H9 (cell line): ENCODE measurements around the gene MAD1L1. TPM values are rescaled to one million over a fixed set of nuclear protein-coding genes. Genes with fewer than 3 reads are reported as not detected.

Experiments used
- DNase-seq: peaks from one replicate; pipeline ENCODE4 v3.0.0-alpha.2; 2017
- H2AFZ ChIP-seq: one replicate; pipeline ENCODE4 v1.6.1; 2013; ENCODE audit warnings: mild to moderate bottlenecking, low read length, control low read depth, moderate library complexity
- H2AK5ac ChIP-seq: 2 replicates; pipeline ENCODE4 v1.6.1; 2013; ENCODE audit warnings: low read length, control low read depth, mixed read lengths; ENCODE audit not compliant: insufficient read length
- H2BK120ac ChIP-seq: one replicate; pipeline ENCODE4 v1.6.1; 2013; ENCODE audit warnings: low read depth, mild to moderate bottlenecking, low read length, control low read depth, inconsistent platforms; ENCODE audit not compliant: poor library complexity, severe bottlenecking
- H2BK12ac ChIP-seq: 2 replicates; pipeline ENCODE4 v1.6.1; 2013; ENCODE audit warnings: low read length, control low read depth, mixed read lengths, low read depth; ENCODE audit not compliant: insufficient read length
- H2BK15ac ChIP-seq: 2 replicates; pipeline ENCODE4 v1.6.1; 2013; ENCODE audit warnings: low read depth, low read length, control low read depth
- H2BK20ac ChIP-seq: one replicate; pipeline ENCODE4 v1.6.1; 2013; ENCODE audit warnings: low read depth, mild to moderate bottlenecking, low read length, control low read depth, inconsistent platforms; ENCODE audit not compliant: poor library complexity, severe bottlenecking
- H2BK5ac ChIP-seq: 2 replicates; pipeline ENCODE4 v1.6.1; 2013; ENCODE audit warnings: low read length, control low read depth, mixed read lengths; ENCODE audit not compliant: insufficient read length
- H3K14ac ChIP-seq: 2 replicates; pipeline ENCODE4 v1.6.1; 2013; ENCODE audit warnings: low read length, control low read depth; ENCODE audit not compliant: insufficient read depth
- H3K18ac ChIP-seq: 2 replicates; pipeline ENCODE4 v1.6.1; 2013; ENCODE audit warnings: low read depth, mild to moderate bottlenecking, mixed read lengths, low read length, control low read depth; ENCODE audit not compliant: insufficient read length
- H3K23ac ChIP-seq: 2 replicates; pipeline ENCODE4 v1.6.1; 2013; ENCODE audit warnings: low read length, control low read depth, mixed read lengths, low read depth; ENCODE audit not compliant: insufficient read length
- H3K23me2 ChIP-seq: 2 replicates; pipeline ENCODE4 v1.6.1; 2013; ENCODE audit warnings: low read depth, mild to moderate bottlenecking, mixed read lengths, low read length, control low read depth; ENCODE audit not compliant: insufficient read length, poor library complexity, severe bottlenecking
- H3K27ac ChIP-seq: 2 replicates; pipeline ENCODE4 v1.5.1; 2013; ENCODE audit warnings: low read length, control low read depth, mixed read lengths, low read depth; ENCODE audit not compliant: insufficient read length
- H3K27me3 ChIP-seq: 2 replicates; pipeline ENCODE4 v1.6.1; 2013; ENCODE audit warnings: low read length, control low read depth, inconsistent platforms; ENCODE audit not compliant: insufficient read depth
- H3K4ac ChIP-seq: 2 replicates; pipeline ENCODE4 v1.6.1; 2013; ENCODE audit warnings: low read depth, mild to moderate bottlenecking, control low read depth, inconsistent platforms, low read length, moderate library complexity
- H3K4me1 ChIP-seq: 2 replicates; pipeline ENCODE4 v1.6.1; 2013; ENCODE audit warnings: low read length, control low read depth, inconsistent platforms; ENCODE audit not compliant: insufficient read depth
- H3K4me2 ChIP-seq: 2 replicates; pipeline ENCODE4 v1.6.1; 2013; ENCODE audit warnings: low read length, control low read depth, mixed read lengths; ENCODE audit not compliant: insufficient read length, insufficient read depth
- H3K56ac ChIP-seq: 2 replicates; pipeline ENCODE4 v1.6.1; 2013; ENCODE audit warnings: low read depth, mild to moderate bottlenecking, mixed read lengths, low read length, control low read depth; ENCODE audit not compliant: insufficient read length
- H3K79me1 ChIP-seq: 2 replicates; pipeline ENCODE4 v1.6.1; 2013; ENCODE audit warnings: low read depth, mild to moderate bottlenecking, moderate library complexity, low read length, control low read depth, inconsistent platforms; ENCODE audit not compliant: insufficient read depth, poor library complexity, severe bottlenecking
- H3K79me2 ChIP-seq: 2 replicates; pipeline ENCODE4 v1.6.1; 2013; ENCODE audit warnings: low read length, control low read depth, inconsistent platforms; ENCODE audit not compliant: insufficient read depth
- H3K9ac ChIP-seq: 2 replicates; pipeline ENCODE4 v1.6.1; 2013; ENCODE audit warnings: low read length, control low read depth, mixed read lengths; ENCODE audit not compliant: insufficient read length; ENCODE audit errors: extremely low read depth
- H3K9me3 ChIP-seq: one replicate; pipeline ENCODE4 v1.6.1; 2013; ENCODE audit warnings: low read depth, low read length, inconsistent platforms; ENCODE audit not compliant: control insufficient read depth
- H3T11ph ChIP-seq: one replicate; pipeline ENCODE4 v1.6.1; 2013; ENCODE audit warnings: mild to moderate bottlenecking, low read length, control low read depth, inconsistent platforms
- H4K20me1 ChIP-seq: one replicate; pipeline ENCODE4 v1.6.1; 2013; ENCODE audit not compliant: control insufficient read depth, insufficient read length, insufficient read depth
- H4K5ac ChIP-seq: 2 replicates; pipeline ENCODE4 v1.6.1; 2013; ENCODE audit warnings: low read depth, mild to moderate bottlenecking, mixed read lengths, low read length, control low read depth; ENCODE audit not compliant: insufficient read length
- H4K8ac ChIP-seq: replicated peaks from 2 replicates; pipeline ENCODE4 v1.6.1; 2013; ENCODE audit warnings: low read length, control low read depth, mixed read lengths, low read depth; ENCODE audit not compliant: insufficient read length
- H4K91ac ChIP-seq: 2 replicates; pipeline ENCODE4 v1.6.1; 2013; ENCODE audit warnings: low read depth, mild to moderate bottlenecking, moderate library complexity, mixed read lengths, low read length, control low read depth; ENCODE audit not compliant: insufficient read length
- H3K27ac Mint-ChIP-seq, 3 experiments: 2 replicates in 2 of 3; 3 replicates in 1 of 3; pipeline ENCODE4 v1.8.0; 2020 to 2021; ENCODE audit warnings: mixed read lengths in 3 of 3, mild to moderate bottlenecking in 1 of 3, moderate library complexity in 1 of 3
- H3K27me3 Mint-ChIP-seq: 2 replicates; pipeline ENCODE4 v1.8.0; 2021; ENCODE audit warnings: low read depth, mild to moderate bottlenecking, moderate library complexity, mixed read lengths
- H3K36me3 Mint-ChIP-seq, 3 experiments: 2 replicates in 2 of 3; 3 replicates in 1 of 3; pipeline ENCODE4 v1.8.0; 2020 to 2021; ENCODE audit warnings: low read depth in 3 of 3, mixed read lengths in 3 of 3; ENCODE audit not compliant: insufficient read depth in 1 of 3
- H3K4me1 Mint-ChIP-seq, 2 experiments: 2 replicates each; pipeline ENCODE4 v1.8.0; 2020; ENCODE audit warnings: mixed read lengths in 2 of 2
- H3K4me3 Mint-ChIP-seq, 2 experiments: 2 replicates in 1 of 2; 3 replicates in 1 of 2; pipeline ENCODE4 v1.8.0; 2020 to 2021; ENCODE audit warnings: mild to moderate bottlenecking in 2 of 2, mixed read lengths in 2 of 2, moderate library complexity in 1 of 2
- H3K9me3 Mint-ChIP-seq, 2 experiments: 2 replicates in 1 of 2; 3 replicates in 1 of 2; pipeline ENCODE4 v1.8.0; 2020; ENCODE audit warnings: mild to moderate bottlenecking in 2 of 2, mixed read lengths in 2 of 2, moderate library complexity in 1 of 2
- WGBS: extraction: QIAGEN DNeasy Blood & Tissue Kit; methylation state at CpG from one replicate; pipeline ENCODE4 v1.1.7; 2013; ENCODE audit warnings: missing lambda C conversion rate, low lambda C conversion rate, mixed read lengths; ENCODE audit not compliant: insufficient read length; ENCODE audit errors: extremely low coverage; 5-methylcytosine and 5-hydroxymethylcytosine counted together
- total RNA-seq: library from RNA; stranded (reverse); gene quantifications from 2 replicates; pipeline ENCODE4 v1.2.1, GENCODE V29; 2021
- TF ChIP-seq, protein P1 (sequence below): fragments of 200-600 bp; sonication (generic); conservative IDR thresholded peaks from 3 replicates; pipeline ENCODE4 v1.8.0; 2021; ENCODE audit warnings: antibody characterized with exemption, mild to moderate bottlenecking

MAD1L1 gene
- total RNA-seq, 1 experiment from 2014 or later, result 39.0 TPM

DNA sequence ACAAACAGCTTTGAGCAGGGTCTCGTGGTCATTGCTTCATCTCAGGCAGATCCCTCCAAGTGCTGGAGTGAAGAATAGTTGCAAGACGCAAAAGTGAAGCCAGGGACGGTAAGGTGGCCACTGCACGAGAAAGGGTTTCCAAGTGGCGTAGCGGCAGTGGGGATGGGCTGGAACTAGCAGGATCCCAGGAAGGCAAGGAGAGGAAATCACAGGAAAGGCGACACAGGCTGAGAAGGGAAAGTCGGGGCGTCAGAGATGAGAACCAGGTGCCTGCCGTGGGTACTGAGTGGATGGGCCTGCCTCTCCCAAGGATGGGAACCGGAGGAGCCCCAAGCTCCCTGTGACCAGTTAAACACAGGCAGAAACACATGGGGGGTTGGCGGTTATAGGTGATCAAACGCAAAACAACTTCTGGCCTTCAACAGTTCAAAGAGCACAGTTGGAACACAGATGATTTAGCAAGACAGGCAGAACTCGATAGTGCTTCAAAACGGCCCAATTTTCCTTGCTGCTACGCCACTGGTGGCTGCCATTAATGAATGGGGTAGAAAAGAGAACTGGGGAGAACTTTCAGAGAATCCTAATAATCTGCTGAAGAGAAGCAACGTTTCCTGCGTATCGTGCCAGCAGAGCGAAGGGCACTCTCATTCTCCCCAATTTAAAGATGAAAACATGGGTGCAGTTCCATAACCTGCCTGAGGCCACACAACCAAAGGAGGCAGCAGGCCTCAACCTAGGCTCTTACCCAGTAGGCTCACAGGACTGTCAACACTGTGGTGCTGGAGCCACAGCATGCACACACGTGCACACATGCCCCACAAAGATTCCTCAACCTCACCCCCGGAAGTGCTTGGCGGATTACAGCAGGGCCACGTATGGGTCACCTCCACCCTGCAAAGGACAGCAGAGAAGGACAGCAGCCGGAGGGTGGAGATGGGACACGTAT lies 61.9 kb downstream of the MAD1L1 start:
- Histone ChIP-seq H2BK20ac (no peak overlapping the region), H2BK15ac (no peak overlapping the region), H3K79me2 (no peaks in the 10 kb centered on the region), H2BK120ac (no peak overlapping the region), H3K9ac (no peak overlapping the region), H2AFZ (no peak overlapping the region), H3K27me3 (no peaks in the 10 kb centered on the region), H3K27ac (no peak overlapping the region), H3K9me3 (no peaks in the 10 kb centered on the region), H4K91ac (no peak overlapping the region), H4K5ac (no peak overlapping the region), H3K23me2 (no peaks in the 10 kb centered on the region), H3K4ac (no peak overlapping the region), H3K56ac (no peak overlapping the region), H3K79me1 (no peaks in the 10 kb centered on the region), H3K14ac (no peak overlapping the region), H4K20me1 (no peaks in the 10 kb centered on the region), H2BK5ac (no peak overlapping the region), H4K8ac (no peak overlapping the region), H2BK12ac (no peak overlapping the region), H3K18ac (no peak overlapping the region), H3K23ac (no peak overlapping the region), H3K4me2 (no peak overlapping the region), H3K4me1 (no peaks in the 10 kb centered on the region), H3T11ph (no peak overlapping the region), H2AK5ac (no peak overlapping the region)
- Mint-ChIP-seq H3K4me3 (no peak overlapping the region), H3K27ac (peak overlapping the region; percentile 3 to 97 (median 64); a peak in 6 of 7 replicates), H3K36me3 (peaks cover 8 to 43% (median 23%) of the 10 kb centered on the region in 3 experiments; a peak in 6 of 7 replicates), H3K9me3 (no peaks in the 10 kb centered on the region), H3K4me1 (peaks cover 19 to 28% of the 10 kb centered on the region in 2 experiments), H3K27me3 (no peaks in the 10 kb centered on the region)
- DNase-seq, result peak; percentile 21
- TF ChIP-seq, protein P1, sequence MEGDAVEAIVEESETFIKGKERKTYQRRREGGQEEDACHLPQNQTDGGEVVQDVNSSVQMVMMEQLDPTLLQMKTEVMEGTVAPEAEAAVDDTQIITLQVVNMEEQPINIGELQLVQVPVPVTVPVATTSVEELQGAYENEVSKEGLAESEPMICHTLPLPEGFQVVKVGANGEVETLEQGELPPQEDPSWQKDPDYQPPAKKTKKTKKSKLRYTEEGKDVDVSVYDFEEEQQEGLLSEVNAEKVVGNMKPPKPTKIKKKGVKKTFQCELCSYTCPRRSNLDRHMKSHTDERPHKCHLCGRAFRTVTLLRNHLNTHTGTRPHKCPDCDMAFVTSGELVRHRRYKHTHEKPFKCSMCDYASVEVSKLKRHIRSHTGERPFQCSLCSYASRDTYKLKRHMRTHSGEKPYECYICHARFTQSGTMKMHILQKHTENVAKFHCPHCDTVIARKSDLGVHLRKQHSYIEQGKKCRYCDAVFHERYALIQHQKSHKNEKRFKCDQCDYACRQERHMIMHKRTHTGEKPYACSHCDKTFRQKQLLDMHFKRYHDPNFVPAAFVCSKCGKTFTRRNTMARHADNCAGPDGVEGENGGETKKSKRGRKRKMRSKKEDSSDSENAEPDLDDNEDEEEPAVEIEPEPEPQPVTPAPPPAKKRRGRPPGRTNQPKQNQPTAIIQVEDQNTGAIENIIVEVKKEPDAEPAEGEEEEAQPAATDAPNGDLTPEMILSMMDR, result peak; percentile 28; the same call in 1 of the 3 replicates
- WGBS, result no CpG with 5 or more reads among the region's 26 CpGs
